Measurements from ENCODE around the gene SLC9A8.
A peak's percentile ranks its signal among the peaks of the same experiment; 100 is the strongest.

The SLC9A8 gene

GRCh38 chr20:49924247-49924646 lies 111.6 kb downstream of the SLC9A8 start:
- DNase-seq, result no peak

DNA sequence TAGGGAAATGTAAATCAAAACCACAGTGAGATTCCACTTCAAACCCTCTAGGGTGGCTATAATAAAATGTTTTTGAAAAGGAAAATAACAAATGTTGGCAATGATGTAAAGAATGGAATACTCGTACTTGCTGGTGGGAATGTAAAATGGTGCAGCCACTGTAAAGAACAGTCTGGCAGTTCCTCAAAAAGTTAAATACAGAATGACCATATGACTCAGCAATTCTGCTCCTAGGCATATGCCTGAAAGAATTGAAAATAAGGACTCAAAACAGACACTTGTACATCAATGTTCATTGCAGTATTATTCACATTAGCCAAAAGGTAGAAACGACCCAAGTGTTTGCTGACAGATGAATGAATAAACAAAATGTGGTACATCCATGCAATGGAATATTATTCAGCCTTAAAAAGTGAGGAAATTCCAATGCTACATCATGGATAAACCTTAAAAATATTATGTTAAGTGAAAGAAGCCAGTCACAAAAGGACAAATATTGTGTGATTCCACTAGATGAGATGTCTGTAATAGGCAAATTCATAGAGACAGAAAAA lies 113.3 kb downstream of the SLC9A8 start:
- no peak for DNase-seq

DNA sequence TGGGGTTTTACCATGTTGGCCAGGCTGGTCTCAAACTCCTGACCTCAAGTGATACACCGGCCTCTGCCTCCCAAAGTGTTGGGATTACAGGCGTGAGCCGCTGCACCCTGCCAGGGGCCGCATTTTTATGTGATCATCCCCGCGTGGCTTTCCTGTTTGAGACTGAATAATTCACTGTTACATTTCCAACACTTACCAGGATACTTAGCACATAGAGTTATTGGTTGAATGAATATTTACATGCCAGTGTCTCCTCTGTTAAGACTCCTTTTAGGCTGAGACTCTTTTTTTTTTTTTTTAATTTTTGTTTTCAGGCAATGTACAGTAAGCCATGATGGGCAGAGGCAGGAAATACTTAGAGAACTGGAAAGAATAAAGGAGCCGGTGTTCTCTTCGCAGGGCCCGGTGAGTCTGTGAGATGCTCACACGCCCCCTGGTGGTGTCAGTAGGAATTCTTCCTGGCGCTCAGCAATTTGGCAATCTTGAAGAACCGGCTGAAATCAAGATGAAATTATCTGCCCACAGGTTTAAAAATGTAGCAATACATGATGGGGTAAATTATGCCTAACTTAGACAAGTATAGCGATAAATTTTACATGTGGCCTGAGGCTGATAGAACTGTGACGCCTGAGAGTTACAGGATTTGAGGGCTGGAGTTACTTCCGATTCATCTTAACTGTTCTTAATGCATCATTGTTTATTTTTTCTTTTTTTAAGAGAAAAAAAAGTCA lies 115.9 kb downstream of the SLC9A8 start:
- DNase-seq, result peak; percentile 36

GRCh38 chr20:49929142-49929494 lies 116.5 kb downstream of the SLC9A8 start:
- no peak for DNase-seq

DNA sequence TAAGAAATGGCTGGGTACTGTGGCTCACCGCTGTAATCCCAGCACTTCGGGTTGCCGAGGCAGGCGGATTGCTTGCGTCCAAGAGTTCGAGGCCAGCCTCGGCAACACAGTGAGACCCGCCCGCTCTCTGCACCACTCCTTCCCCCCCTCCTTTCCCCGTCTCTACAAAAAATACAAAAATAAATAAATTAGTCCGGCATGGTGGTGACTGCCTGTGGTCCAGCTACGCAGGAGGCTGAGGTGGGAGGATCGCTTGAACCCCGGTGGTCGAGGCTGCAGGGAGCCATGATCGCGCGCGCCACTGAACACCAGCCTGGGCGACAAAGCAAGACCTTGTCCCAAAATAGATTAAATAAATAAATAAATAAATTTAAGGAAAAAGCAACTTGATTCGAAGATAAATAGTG lies 123.1 kb downstream of the SLC9A8 start:
- DNase-seq, result no peak

GRCh38 chr20:49936153-49937026 lies 123.8 kb downstream of the SLC9A8 start, which contains the start of gene RNF114:
RNF114 (plus strand) TSS chr20:49936397; CDS start chr20:49936413, 16 bp downstream.
- DNase-seq, result peak; percentile 68

DNA sequence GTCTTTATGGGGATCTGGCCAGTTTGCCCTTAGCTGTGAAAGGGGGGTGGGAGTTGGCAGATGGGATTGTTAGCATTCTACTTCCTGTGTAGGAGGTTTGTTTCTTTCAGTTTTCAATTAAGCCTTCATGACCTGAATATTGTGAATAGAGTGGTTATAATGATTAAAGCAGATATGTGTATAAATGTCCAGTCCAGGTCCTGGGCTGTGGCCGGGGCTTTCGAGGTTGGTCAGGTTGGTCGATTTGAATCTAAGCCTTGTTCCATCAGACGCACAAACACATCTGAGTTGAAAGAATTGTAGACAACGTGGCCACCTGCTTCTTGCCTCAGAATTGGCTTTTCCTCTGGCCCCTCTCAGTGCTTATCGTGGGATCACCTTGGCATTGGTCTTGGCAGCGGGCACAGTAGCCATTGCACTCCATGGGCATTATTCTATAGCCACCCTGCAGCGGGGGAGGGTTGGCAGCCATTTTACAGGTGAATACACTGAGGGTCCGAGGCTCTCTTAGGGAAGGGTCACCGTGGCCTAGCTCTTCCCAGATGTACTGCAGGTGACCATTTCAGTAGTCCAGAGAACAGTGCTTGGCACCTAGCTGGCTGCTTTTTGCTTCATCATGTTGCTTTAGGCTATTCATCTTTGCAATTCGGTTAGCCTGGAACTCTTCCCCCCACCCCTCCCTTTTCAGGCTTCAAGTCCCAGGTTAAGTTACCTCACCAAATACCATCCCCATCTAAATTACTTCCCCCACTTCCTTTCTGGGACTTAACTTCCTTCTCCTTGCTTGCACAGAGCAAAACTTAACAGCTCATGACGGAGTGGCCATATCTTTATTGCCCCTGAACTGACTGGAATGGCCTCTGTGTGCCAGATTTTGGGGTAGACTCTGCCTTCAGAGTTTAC lies 124.7 kb downstream of the SLC9A8 start:
- no peak for DNase-seq

- no peak for DNase-seq
Observed at GRCh38 chr20:49938173-49939163, 125.8 kb downstream of the SLC9A8 start.

GRCh38 chr20:49941456-49941855 lies 128.8 kb downstream of the SLC9A8 start:
- no peak for DNase-seq

Data from SHP77 treated with DMSO at 0.1 percent for 48 hours (cell line).